HG02763 (cell line): Measurements from ENCODE around the gene SEMA4G.
"Not testable (repeated sequence)": the region's sequence is repeated elsewhere in the genome, so short reads cannot be mapped to it uniquely, and the experiment has no call there.

Source experiments
- ATAC-seq: cut with Tn5 transposase; IDR thresholded peaks from one replicate; pipeline ENCODE4 v1.9.1; 2021; ENCODE audit warnings: mild to moderate bottlenecking, moderate library complexity; ENCODE audit not compliant: unreplicated experiment

The SEMA4G gene

DNA sequence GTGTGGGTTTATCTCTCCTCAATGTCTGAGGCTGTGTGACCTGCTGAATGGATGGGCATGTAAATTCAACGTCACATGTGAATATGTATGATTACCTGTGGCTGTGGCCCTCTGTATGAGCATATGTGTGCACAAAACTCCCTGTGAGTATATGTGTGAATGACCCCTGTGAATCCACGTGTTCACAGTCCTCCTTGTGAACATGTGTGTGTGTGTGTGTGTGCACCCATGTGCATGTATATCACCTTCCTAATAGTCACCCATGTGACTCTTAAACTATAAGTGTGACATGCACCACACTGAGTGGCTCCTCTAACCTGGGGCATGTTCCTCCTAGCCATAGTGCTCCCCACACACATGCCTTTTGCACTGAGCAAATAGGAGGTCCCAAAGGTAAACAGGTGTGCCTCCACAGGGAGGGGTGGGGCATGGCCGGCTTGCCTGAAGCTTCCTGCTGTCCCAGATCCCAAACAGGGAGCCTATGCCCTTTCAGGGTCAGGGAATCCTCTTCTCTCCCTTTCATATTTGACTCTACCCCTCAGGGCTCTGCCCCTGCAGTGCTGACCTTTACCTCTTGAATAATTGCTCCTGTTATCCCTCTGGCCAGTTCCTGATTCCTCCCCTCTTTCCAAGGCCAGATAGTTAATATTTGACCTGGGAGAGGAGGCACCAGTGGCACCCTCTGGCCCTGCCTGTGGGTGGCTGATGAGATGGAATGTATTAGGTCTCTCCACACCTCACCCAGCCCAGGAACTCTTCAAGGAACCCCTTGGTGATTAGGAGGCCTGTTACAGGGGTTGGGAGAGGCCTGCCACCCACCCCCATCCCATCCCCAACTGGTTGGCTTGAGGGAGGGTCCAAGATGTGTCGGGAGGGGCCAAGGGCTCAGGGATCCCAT lies 1.9 kb downstream of the SEMA4G start:
- no peak for ATAC-seq

DNA sequence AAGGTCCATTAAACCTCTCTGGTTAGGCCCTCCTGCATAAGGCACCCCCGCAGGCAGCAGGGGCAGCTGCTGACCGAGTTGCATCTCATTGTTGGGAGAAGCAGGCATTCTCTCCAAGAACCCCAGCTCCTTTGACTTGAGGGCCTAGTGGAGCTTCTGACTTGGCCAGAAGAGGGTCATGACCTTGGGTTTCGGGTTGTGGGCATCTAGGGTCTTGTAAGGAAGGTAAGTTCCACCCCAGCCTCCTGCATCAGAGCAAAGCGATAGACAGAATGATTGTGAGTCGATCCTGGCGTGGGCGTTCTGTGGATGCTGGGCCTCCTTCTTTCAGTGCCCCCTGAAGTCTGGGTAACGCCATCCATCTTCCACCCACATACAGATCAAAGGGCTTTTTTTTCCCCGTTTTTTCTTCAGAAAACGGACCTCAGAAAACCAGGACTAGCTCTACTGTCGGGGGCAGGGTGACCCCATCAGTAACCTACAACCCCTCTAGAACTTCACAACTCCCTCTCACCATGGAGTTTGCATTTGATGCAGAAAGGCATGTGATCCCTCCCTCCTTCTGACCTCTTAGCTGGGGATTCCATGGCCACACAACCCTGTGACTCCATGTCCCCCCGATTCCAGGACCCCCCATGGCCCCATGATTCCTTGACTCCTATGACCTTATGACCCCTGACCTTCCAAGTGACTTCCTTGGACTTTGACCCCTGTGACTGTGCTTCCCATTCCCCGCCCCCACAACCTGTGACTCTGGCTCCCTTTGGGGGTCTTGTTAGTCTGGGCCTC lies 3.0 kb downstream of the SEMA4G start:
- no peak for ATAC-seq

DNA sequence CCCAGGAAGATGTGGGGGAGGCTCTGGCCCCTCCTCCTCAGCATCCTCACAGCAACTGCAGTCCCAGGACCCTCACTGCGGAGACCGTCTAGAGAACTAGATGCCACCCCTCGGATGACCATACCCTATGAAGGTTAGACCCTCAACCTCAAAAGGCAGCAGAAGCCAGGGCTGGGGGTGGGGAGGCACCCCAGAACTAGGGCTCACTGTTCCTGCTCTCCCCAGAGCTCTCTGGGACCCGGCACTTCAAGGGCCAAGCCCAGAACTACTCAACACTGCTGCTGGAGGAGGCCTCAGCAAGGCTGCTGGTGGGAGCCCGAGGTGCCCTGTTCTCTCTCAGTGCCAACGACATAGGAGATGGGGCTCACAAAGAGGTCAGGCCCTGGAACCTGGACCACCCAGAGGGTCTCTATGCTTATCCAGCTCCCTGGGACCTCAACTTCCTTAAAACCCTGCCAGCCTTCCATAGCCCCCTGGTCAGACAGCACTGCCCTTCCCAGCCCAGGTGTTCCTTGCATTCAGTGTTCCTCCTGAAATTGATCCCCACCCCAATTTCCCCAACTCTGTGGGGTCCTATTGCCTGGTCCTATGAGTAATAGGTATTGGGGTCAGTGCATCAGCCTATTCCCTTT lies 3.7 kb downstream of the SEMA4G start:
- ATAC-seq = no peak

DNA sequence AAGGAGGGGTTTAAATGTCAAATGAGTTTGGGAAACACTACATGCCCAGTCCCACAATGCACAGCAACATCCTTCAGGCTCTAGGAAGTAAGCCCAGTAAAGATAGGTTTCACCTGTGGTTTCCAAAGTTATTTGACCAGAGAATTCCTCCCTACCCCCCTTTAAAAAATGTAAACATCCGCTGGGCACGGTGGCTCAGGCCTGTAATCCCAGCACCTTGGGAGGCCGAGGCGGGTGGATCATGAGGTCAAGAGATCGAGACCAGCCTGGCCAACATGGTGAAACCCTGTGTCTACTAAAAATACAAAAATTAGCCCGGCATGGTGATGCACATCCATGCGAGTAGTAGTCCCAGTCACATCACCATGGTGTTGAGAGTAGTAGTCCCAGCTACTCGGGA lies 6.1 kb downstream of the SEMA4G start:
- not testable (repeated sequence) for ATAC-seq

DNA sequence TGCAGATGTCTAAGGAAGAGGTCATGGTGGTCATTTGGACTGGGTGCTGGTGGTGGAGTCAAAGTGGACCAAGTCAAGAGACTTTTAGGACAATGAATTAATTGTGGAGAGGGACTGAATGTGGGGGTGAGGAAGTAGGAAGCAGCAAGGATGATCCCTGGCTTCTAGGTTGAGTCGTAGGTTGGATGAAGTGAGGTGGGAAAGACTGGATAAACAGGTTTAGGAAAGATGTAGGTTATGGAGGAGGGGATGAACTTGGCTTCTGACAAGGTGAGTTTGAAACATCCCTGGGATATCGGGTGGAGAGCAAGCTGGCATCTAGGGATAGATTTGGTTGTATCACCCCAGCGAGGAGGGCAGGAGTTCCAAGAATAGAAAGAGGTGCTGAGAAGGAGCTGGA lies 7.6 kb downstream of the SEMA4G start:
- ATAC-seq = no peak

DNA sequence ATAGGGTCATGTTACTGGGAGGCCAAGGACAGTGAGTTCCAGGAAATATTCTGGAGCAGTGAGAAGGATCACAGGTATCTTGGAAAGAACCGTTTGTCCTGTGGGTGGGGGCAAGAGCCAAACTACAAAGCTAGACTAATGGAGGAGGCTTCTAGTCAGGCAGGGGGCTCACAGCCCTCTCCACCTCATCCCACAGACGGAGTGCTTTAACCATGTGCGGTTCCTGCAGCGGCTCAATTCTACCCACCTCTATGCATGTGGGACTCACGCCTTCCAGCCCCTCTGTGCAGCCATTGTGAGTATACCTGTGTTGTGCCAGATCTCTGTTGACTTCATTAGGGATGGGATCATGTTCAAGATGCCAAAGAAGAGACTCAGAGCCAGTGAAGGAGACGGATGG lies 8.1 kb downstream of the SEMA4G start:
- ATAC-seq = no peak

DNA sequence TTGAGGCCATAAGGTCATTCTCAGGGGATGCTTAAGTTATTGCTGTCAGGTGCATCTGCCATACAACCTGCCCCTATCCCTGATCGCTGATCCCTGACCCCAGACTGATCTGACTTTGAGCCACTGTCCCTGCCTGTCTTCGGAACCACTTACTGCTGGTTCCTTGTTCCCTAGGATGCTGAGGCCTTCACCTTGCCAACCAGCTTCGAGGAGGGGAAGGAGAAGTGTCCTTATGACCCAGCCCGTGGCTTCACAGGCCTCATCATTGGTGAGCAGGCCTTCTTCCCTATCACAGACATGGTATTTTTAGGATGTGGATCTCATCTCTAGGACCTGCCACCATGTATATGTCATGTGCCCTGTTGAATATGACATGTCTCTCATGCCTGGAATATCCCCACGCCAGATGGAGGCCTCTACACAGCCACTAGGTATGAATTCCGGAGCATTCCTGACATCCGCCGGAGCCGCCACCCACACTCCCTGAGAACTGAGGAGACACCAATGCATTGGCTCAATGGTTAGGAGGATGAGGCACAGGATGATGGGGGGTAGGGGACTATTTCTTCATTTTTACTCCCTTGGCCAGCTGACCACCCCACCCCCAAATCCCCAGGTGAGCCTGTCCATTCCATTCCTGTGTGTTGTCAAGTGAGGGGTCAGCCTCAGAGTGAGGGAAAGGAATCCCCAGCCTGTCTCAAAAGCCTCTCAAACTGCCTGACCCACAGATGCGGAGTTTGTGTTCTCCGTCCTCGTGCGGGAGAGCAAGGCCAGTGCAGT lies 9.0 kb downstream of the SEMA4G start:
- ATAC-seq = no peak

DNA sequence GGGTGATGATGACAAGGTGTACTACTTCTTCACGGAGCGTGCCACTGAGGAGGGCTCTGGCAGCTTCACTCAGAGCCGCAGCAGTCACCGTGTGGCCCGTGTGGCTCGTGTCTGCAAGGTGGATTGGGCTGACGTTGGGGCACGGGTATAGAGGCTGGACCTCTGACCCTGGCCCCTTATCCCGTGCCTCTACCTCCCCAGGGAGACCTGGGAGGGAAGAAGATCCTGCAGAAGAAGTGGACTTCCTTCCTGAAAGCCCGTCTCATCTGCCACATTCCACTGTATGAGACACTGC lies 9.5 kb downstream of the SEMA4G start:
- ATAC-seq = no peak

DNA sequence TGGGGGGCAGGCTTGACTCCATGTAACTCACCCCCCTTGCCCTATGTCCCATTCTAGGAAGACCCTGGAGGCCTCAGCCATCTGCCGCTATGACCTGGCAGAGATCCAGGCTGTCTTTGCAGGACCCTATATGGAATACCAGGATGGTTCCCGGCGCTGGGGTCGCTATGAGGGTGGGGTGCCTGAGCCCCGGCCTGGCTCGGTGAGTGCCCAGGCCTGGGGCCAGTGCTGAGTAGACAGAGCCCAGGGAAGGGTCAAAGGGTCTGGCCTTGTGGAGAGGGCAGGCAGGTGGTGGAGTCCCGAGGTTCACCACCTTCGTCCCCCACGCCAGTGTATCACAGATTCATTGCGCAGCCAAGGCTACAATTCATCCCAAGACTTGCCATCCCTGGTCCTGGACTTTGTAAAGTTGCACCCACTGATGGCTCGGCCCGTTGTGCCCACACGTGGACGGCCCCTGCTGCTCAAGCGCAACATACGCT lies 10.5 kb downstream of the SEMA4G start:
- no peak for ATAC-seq

DNA sequence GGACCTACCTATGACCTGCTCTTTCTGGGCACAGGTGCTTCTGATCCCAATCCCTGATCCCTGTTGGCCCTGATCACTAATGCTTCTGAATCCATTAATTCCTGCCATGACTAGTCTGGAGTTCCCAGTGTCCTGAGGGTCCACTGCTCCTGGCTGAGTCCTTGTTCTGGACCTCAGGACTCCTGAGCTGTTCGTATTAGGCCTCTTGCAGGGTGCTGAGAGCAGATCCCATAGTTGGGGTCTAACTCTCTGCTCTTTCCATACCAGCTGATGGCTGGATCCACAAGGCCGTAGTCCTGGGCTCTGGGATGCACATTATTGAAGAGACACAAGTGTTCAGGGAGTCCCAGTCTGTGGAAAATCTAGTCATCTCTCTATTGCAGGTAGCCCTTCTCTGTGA lies 11.0 kb downstream of the SEMA4G start:
- no peak for ATAC-seq

DNA sequence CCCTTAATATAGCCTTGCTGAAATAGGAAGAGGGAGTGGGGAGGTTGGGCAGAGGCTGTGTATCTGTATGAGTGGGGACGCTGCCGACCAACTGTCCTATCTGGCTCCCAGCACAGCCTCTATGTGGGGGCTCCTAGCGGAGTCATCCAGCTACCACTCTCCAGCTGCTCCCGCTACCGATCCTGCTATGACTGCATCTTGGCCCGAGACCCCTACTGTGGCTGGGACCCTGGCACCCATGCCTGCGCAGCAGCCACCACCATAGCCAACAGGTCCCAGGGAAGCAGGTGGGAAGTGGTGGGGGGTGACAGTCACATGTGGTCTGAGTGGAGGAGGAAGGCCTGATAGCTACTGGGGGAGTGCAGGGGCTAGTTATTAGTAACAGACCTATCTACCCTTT lies 11.4 kb downstream of the SEMA4G start:
- no peak for ATAC-seq

DNA sequence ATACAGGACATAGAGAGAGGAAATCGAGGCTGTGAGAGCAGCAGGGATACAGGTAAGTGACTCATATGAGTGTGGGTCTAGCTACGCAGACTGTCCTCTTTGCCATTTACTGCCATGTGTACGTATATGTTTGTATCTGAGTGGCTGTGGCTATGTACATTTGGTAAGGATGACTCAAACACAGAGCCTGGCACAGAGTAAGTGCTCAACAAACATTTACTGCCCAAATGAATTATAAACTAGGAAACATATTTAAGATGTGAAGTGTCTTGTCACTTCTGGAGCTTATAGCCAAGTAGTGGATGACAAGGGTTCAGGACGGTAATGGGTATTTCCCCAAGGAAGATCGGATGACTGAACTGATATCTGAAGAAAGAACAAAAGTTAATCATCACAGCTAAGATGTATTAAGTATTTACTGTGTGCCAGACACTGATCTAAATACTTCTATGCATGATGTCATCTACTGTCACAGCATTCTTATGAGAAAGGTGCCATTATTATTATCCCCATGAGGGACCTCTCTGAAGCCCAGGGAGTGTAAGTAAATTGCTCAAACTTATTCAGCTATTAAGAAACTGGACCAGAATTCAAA lies 12.0 kb downstream of the SEMA4G start:
- ATAC-seq = no peak

DNA sequence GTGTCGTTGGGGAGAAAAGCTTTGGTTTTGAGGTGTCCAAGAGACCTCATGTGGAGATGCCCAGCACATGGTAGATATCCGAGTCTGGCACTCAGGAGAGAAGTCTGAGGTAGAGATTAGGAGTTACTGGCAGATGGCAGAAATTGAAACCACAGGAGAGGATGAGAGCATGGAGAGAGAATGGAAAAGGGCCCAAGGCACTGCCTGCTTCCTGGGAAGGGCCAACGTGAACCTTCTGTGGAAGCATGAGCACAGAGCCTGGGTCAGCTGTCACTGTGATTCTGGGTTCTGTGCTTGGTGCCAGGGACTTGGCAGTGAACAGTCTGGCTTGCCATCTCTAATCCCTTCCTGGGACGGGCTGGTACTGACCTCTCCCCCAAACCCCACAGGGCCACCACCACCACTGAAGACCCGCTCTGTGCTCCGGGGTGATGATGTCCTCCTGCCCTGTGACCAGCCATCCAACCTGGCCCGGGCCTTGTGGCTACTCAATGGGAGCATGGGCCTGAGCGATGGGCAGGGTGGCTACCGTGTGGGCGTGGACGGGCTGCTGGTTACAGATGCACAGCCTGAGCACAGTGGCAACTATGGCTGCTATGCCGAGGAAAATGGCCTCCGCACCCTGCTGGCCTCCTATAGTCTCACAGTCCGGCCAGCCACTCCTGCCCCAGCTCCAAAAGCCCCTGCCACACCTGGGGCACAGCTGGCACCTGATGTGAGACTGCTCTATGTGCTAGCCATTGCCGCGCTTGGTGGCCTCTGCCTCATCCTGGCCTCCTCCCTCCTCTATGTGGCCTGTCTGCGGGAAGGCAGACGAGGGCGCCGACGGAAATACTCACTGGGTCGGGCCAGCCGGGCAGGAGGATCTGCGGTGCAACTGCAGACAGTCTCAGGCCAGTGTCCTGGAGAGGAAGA lies 13.9 kb downstream of the SEMA4G start:
- no peak for ATAC-seq

DNA sequence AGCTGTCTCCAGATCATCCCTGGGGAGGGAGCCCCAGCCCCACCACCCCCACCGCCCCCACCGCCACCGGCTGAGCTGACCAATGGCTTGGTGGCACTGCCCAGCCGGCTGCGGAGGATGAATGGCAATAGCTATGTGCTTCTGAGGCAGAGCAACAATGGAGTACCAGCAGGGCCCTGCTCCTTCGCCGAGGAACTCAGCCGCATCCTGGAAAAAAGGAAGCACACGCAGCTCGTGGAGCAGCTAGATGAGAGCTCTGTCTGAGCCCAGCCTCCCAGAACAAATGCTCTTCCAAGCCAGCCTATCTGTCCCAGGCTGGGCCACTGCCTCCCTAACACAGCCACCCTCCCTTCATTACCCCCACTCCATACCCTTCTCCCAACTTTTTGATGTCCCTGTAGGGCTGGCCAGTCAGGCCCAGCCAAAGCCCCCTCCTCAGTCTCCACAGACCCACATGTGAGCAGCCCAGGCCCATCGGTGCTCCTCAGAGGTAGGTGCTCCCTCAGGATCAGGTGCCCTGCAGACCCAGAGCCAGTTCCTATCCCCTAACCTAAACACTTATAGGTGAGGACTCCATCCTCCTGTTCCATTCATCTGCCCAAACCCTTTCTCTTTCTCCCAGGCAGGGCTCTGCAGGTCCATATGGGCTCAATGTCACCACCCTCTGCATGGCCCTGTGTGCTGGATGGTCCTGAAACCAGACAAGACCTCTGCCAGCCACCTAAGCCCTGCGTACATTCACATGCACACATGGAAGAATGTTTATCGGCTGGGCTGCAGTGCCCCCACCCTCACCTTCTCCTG lies 14.8 kb downstream of the SEMA4G start:
- ATAC-seq = no peak

DNA sequence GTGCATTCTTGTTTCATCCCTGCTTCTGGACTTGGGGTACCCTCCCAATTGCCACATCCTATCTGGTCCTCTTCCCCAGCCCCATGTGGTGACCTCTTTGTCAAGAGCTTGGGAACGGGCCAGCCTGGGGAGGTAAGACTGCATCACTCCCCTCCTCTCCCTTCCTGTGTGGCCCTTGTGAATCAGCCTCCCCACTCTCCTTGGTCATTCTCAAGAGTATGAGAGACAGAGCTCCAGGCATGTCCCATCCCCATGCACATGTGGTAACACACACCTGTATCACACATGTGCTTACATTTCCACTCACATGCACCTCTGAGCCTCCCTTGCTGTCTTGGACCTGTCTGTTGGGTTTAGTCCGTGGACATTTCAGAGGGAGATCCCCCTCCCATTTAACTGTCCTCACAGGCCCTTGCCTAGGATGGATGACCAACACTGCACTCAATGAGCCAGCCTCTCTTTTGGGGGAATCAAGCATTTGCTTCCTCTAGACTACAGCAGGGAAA lies 15.4 kb downstream of the SEMA4G start:
- no peak for ATAC-seq

DNA sequence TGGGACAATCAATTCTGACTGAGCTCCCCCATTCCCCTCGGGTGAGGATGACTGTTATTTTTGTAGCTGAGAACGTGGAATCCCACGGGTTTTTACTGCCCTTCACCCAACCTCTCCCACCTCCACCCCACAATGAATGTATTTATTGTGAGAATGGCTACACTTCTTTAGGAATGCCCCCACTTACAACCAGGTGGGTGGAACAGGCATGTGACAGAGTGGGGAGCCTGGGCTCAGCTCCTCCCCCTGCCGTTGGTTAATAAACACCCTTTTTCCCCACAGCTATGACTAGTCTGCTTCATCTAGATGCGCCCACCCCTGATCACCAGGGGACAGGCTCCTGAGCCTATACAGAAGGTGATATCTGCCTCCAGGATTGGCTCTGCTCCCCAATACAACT lies 16.0 kb downstream of the SEMA4G start:
- ATAC-seq = no peak

DNA sequence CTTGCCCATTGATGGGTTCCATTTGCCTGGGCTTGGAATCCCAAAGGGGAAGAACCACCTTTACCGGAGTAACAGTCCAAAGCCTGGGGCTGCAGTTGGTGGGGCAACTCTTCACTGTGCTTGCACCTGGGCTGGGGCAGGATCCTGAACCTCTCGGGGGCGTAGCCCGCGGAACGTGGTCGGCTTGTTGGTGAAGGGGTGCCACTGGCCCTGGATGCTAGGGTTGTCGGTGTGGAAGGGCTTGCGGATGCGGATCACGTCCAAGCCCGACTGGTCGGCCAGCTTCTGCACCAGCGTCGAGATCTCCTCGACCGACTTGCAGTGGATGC lies 17.3 kb downstream of the SEMA4G start:
- no peak for ATAC-seq

DNA sequence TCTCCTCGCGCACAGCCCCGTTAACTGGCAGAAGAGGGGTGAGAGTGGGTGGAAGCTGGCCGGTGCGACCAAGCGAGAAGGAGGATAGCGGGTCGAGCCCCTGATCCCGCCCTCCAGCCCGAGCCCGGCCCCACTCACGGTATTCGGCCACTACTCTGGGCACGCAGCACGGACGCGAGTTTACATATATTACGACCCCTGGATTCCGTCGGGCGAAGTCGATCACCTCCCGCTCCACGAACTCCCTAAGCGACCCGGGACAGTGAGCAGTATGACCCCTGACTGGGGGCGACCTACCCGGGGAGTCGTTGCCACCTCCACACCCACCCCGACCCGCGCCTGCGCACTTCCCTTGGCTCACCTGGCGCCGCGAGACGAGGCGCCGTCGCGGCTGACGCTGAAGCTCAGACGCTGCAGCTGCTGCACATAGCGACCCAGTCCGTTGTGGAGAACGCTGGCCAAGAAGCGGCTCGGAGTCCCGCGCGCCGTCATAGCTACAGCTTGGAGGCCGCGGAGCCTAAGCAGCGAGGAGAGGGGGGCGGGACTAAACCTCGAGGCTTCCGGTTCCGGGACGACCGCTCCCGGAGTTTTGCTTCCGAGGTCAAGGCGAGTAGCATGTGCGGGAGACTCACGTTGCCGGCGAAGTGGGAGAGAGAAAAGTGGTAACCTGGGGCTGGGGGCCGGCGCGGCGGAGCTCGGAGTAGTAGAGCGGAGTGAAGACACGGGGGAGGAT lies 17.8 kb downstream of the SEMA4G start, which contains the start of the genes MRPL43 and TWNK:
Gene MRPL43 (minus strand): TSS at position 546 of the 733 bp plus-strand sequence. CDS start 54 bp downstream, at position 492.
Gene TWNK (plus strand): TSS at position 592 of the 733 bp plus-strand sequence. CDS start 668 bp downstream, outside the sequence.
- ATAC-seq = peak; percentile 75
